ENCODE measurements around the gene IFT20.

DNA sequence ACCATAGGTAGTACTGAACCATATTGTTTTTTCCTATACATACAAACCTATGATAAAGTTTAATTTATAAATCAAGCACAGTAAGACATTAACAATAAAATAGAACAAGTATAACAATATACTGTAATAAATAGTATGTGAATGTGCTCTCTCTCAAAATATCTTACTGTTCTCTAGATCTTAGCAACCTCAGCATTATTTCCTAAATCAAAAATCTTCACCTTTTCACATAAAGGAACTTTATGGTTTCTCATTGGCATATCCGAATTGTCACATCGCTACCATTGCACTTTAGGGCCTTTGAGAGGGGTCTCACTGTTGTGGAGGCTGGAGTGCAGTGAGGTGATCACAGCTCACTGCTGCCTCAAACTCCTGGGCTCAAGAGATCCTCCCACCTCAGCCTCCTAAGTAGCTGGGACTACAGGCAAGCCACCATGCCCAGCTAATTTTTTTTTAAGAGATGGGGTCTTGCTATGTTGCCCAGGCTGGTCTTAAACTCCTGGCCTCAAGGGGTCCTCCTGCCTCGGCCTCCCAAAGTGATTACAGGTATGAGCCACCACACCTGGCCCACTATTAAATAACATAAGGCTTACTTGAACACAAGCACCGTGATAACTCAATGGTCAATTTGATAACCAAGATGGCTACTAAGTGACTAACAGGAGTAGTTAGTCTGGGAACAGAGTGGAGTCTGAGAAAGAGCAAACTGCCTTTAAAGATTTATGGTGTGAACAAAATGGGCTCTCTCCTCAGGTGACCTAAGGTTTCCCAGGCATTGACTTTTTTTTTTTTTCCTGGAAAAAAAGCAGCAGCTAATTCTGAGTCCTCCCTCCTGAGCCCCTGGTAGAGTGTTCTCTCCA lies 19.2 kb downstream of the IFT20 start:
- TF ChIP-seq, protein P1, sequence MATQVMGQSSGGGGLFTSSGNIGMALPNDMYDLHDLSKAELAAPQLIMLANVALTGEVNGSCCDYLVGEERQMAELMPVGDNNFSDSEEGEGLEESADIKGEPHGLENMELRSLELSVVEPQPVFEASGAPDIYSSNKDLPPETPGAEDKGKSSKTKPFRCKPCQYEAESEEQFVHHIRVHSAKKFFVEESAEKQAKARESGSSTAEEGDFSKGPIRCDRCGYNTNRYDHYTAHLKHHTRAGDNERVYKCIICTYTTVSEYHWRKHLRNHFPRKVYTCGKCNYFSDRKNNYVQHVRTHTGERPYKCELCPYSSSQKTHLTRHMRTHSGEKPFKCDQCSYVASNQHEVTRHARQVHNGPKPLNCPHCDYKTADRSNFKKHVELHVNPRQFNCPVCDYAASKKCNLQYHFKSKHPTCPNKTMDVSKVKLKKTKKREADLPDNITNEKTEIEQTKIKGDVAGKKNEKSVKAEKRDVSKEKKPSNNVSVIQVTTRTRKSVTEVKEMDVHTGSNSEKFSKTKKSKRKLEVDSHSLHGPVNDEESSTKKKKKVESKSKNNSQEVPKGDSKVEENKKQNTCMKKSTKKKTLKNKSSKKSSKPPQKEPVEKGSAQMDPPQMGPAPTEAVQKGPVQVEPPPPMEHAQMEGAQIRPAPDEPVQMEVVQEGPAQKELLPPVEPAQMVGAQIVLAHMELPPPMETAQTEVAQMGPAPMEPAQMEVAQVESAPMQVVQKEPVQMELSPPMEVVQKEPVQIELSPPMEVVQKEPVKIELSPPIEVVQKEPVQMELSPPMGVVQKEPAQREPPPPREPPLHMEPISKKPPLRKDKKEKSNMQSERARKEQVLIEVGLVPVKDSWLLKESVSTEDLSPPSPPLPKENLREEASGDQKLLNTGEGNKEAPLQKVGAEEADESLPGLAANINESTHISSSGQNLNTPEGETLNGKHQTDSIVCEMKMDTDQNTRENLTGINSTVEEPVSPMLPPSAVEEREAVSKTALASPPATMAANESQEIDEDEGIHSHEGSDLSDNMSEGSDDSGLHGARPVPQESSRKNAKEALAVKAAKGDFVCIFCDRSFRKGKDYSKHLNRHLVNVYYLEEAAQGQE (IDR thresholded peaks at IDR 0.05; ENCODE audit: insufficient read depth in 1 of 2, low read depth in 2 of 2, low read length in 1 of 2) = no peak
- TF ChIP-seq, protein P2, sequence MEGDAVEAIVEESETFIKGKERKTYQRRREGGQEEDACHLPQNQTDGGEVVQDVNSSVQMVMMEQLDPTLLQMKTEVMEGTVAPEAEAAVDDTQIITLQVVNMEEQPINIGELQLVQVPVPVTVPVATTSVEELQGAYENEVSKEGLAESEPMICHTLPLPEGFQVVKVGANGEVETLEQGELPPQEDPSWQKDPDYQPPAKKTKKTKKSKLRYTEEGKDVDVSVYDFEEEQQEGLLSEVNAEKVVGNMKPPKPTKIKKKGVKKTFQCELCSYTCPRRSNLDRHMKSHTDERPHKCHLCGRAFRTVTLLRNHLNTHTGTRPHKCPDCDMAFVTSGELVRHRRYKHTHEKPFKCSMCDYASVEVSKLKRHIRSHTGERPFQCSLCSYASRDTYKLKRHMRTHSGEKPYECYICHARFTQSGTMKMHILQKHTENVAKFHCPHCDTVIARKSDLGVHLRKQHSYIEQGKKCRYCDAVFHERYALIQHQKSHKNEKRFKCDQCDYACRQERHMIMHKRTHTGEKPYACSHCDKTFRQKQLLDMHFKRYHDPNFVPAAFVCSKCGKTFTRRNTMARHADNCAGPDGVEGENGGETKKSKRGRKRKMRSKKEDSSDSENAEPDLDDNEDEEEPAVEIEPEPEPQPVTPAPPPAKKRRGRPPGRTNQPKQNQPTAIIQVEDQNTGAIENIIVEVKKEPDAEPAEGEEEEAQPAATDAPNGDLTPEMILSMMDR (IDR thresholded peaks at IDR 0.05) = no peak
- TF ChIP-seq POLR2AphosphoS5 (IDR thresholded peaks at IDR 0.05; ENCODE audit: low read depth, low read length) = no peak
- no peak for TF ChIP-seq TCF7L2 (IDR thresholded peaks at IDR 0.05; ENCODE audit: low read depth, low read length)
- no peak for TF ChIP-seq SIN3A (IDR thresholded peaks at IDR 0.05; ENCODE audit: borderline replicate concordance, insufficient read depth, low read depth, low read length)
